ENCODE data around the gene CENPS. TPM values are rescaled to one million over a fixed set of nuclear protein-coding genes. Genes with fewer than 3 reads are reported as not detected.
A peak's percentile ranks its signal among the peaks of the same experiment; 100 is the strongest.

Gene CENPS
- total RNA-seq, 1 experiment from 2014 or later, result 17.8 TPM

DNA sequence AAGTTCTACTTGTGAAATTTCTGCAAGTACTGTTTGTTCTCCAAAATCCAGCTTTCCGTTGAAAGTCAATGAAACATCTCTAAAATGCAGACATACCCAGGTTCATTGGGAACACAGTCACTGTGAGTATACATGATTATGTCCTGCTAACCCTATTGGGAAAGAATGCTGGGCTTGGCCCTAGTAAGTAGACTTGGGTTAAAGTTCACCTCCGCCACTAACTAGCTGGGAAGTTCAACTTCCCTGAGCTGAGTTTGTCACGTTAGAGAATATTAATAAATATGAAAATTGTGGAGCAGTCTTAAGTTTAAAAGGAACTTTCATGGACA is 41.9 kb upstream of the CENPS start:
- Histone ChIP-seq H4K20me1 (ENCODE audit: control insufficient read depth, insufficient read depth, insufficient read length) (no peaks in the 10 kb centered on the region), H3K4me2 (ENCODE audit: insufficient read depth, insufficient read length, low read length) (no peak overlapping the region), H3K79me2 (ENCODE audit: insufficient read depth, low read length) (no peaks in the 10 kb centered on the region), H3T11ph (ENCODE audit: low read length) (no peak overlapping the region), H3K4ac (ENCODE audit: low read depth, low read length) (no peak overlapping the region), H2BK5ac (ENCODE audit: insufficient read length, low read length) (no peak overlapping the region), H3K18ac (ENCODE audit: insufficient read length, low read depth, low read length) (no peak overlapping the region), H2BK20ac (ENCODE audit: low read depth, low read length, poor library complexity, severe bottlenecking) (no peak overlapping the region), H3K14ac (ENCODE audit: insufficient read depth, low read length) (no peak overlapping the region), H4K8ac (replicated peaks; ENCODE audit: insufficient read length, low read depth, low read length) (no peak overlapping the region), H3K79me1 (ENCODE audit: insufficient read depth, low read depth, low read length, poor library complexity, severe bottlenecking) (no peaks in the 10 kb centered on the region), H3K9ac (ENCODE audit: extremely low read depth, insufficient read length, low read length) (no peak overlapping the region), H2AK5ac (ENCODE audit: insufficient read length, low read length) (no peak overlapping the region), H3K56ac (ENCODE audit: insufficient read length, low read depth, low read length) (no peak overlapping the region), H4K5ac (ENCODE audit: insufficient read length, low read depth, low read length) (no peak overlapping the region), H3K9me3 (ENCODE audit: control insufficient read depth, low read depth, low read length) (no peaks in the 10 kb centered on the region), H2BK120ac (ENCODE audit: low read depth, low read length, poor library complexity, severe bottlenecking) (no peak overlapping the region), H3K27me3 (ENCODE audit: insufficient read depth, low read length) (no peaks in the 10 kb centered on the region), H3K4me1 (ENCODE audit: insufficient read depth, low read length) (no peaks in the 10 kb centered on the region), H3K23me2 (ENCODE audit: insufficient read length, low read depth, low read length, poor library complexity, severe bottlenecking) (no peaks in the 10 kb centered on the region), H3K27ac (ENCODE audit: insufficient read length, low read depth, low read length) (no peak overlapping the region), H3K23ac (ENCODE audit: insufficient read length, low read depth, low read length) (no peak overlapping the region), H4K91ac (ENCODE audit: insufficient read length, low read depth, low read length) (no peak overlapping the region), H2BK12ac (ENCODE audit: insufficient read length, low read depth, low read length) (no peak overlapping the region), H2BK15ac (ENCODE audit: low read depth, low read length) (no peak overlapping the region), H2AFZ (ENCODE audit: low read length) (no peak overlapping the region)
- no peak for DNase-seq
- peak overlapping the region in 2 of 3 experiments; percentile 65 to 89; a peak in 3 of 7 replicates for H3K27ac Mint-ChIP-seq
- no peaks in the 10 kb centered on the region for H3K27me3 Mint-ChIP-seq (ENCODE audit: low read depth)
- H3K4me3 Mint-ChIP-seq, result no peak overlapping the region; a peak in 1 of 5 replicates
- WGBS (ENCODE audit: extremely low coverage, insufficient read length, low lambda C conversion rate), result no CpG with 5 or more reads among the region's 3 CpGs
- peaks cover 7 to 14% (median 9%) of the 10 kb centered on the region in 3 experiments for H3K36me3 Mint-ChIP-seq (ENCODE audit: insufficient read depth in 1 of 3, low read depth in 3 of 3)
- TF ChIP-seq, protein P1, sequence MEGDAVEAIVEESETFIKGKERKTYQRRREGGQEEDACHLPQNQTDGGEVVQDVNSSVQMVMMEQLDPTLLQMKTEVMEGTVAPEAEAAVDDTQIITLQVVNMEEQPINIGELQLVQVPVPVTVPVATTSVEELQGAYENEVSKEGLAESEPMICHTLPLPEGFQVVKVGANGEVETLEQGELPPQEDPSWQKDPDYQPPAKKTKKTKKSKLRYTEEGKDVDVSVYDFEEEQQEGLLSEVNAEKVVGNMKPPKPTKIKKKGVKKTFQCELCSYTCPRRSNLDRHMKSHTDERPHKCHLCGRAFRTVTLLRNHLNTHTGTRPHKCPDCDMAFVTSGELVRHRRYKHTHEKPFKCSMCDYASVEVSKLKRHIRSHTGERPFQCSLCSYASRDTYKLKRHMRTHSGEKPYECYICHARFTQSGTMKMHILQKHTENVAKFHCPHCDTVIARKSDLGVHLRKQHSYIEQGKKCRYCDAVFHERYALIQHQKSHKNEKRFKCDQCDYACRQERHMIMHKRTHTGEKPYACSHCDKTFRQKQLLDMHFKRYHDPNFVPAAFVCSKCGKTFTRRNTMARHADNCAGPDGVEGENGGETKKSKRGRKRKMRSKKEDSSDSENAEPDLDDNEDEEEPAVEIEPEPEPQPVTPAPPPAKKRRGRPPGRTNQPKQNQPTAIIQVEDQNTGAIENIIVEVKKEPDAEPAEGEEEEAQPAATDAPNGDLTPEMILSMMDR (conservative IDR thresholded peaks at IDR 0.05), result no peak
- H3K9me3 Mint-ChIP-seq, result peaks cover 0 to 4% of the 10 kb centered on the region in 2 experiments; a peak in 1 of 5 replicates
- H3K4me1 Mint-ChIP-seq, result peaks cover 9 to 12% of the 10 kb centered on the region in 2 experiments
